ENCODE measurements around the gene PKD1. TPM values are rescaled to one million over a fixed set of nuclear protein-coding genes. Genes with fewer than 3 reads are reported as not detected.

Gene PKD1
- total RNA-seq, 1 experiment from 2014 or later, result 58.9 TPM

DNA sequence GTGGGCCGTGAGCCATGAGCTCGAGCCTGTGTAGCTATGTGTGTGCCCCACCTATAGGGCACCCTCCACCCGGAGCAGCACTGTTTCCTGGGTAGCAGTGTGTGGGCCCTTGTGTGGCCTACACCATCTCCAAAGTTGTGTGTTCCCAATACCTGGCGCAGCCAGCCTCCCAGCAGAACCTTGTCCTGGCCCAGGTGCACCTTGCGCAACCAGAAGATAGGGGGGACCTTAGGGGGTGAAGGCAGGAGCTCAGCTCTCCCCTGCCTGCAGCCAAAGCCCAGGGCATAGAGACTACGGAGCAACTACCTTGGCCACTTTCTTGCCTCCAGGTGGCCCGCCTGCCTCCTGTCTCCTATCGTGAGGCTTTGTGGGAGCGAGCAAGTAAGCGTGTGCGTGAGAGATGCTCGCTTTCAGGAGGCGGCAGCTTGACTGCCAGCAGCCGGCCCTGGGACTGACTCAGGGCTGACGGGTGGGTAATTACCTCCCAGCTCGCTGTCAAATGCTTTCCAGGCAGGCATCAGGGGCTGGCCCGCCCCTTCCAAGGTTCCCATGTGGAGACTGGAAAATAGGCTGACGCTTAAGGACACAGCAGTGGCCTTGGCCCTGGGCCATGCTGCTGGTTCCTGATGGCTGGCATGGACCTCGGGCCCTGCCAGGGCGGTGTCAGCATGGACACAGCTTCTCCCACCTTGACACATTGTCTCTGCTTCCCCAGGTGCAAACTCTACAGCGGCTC lies 38.9 kb upstream of the PKD1 start:
- Histone ChIP-seq H2AFZ (ENCODE audit: low read length) (no peak overlapping the region), H3K4me1 (ENCODE audit: insufficient read depth, low read length) (no peaks in the 10 kb centered on the region), H3K27ac (ENCODE audit: low read length) (no peak overlapping the region), H3K79me2 (ENCODE audit: low read length) (no peaks in the 10 kb centered on the region), H3K9me3 (ENCODE audit: low read length) (no peaks in the 10 kb centered on the region), H3F3A (ENCODE audit: low read length, unreplicated experiment) (no peaks in the 10 kb centered on the region), H4K20me1 (ENCODE audit: low read length) (no peaks in the 10 kb centered on the region), H3K27me3 (ENCODE audit: low read length) (no peaks in the 10 kb centered on the region), H3K9me2 (replicated peaks; ENCODE audit: low read length) (no peaks in the 10 kb centered on the region), H3K36me3 (ENCODE audit: low read depth, low read length) (no peaks in the 10 kb centered on the region), H3K4me2 (ENCODE audit: low read length) (no peak overlapping the region), H3K4me3 (ENCODE audit: low read length) (no peak overlapping the region), H3K9ac (ENCODE audit: low read length) (no peak overlapping the region)
- DNase-seq (no peak), ATAC-seq (no peak)
- CTCF ChIA-PET, result no interaction called here
- no TSS peak for BruUV-seq (replicated peaks)
- POLR2A ChIA-PET (ENCODE audit: unreplicated experiment), result no interaction called here
- TF ChIP-seq, protein P1, sequence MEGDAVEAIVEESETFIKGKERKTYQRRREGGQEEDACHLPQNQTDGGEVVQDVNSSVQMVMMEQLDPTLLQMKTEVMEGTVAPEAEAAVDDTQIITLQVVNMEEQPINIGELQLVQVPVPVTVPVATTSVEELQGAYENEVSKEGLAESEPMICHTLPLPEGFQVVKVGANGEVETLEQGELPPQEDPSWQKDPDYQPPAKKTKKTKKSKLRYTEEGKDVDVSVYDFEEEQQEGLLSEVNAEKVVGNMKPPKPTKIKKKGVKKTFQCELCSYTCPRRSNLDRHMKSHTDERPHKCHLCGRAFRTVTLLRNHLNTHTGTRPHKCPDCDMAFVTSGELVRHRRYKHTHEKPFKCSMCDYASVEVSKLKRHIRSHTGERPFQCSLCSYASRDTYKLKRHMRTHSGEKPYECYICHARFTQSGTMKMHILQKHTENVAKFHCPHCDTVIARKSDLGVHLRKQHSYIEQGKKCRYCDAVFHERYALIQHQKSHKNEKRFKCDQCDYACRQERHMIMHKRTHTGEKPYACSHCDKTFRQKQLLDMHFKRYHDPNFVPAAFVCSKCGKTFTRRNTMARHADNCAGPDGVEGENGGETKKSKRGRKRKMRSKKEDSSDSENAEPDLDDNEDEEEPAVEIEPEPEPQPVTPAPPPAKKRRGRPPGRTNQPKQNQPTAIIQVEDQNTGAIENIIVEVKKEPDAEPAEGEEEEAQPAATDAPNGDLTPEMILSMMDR (conservative IDR thresholded peaks at IDR 0.05; ENCODE audit: low read depth, low read length), result no peak
- no peak for TF ChIP-seq EZH2phosphoT487 (IDR thresholded peaks at IDR 0.05; ENCODE audit: borderline replicate concordance, low read length)
- TF ChIP-seq EZH2 (IDR thresholded peaks at IDR 0.05; ENCODE audit: low read length, unreplicated experiment), result no peak
- intact Hi-C loops (cut with micrococcal nuclease), result no loop called here

DNA sequence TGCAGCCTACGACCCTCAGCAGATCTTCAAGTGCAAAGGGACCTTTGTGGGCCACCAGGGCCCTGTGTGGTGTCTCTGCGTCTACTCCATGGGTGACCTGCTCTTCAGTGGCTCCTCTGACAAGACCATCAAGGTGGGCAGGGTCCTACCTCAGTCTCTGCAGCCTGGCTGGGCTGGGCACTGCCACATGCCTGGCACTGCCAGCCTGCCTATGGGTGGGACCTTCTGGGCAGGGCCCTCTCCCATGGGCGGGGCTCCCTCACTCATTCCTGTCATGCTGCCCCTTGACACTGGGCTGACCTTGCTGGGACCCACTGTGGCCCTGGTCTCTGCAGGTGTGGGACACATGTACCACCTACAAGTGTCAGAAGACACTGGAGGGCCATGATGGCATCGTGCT lies 38.2 kb upstream of the PKD1 start:
- Histone ChIP-seq H4K20me1 (ENCODE audit: low read length) (no peaks in the 10 kb centered on the region), H3K4me2 (ENCODE audit: low read length) (no peak overlapping the region), H3K4me1 (ENCODE audit: insufficient read depth, low read length) (no peaks in the 10 kb centered on the region), H2AFZ (ENCODE audit: low read length) (no peak overlapping the region), H3K9me2 (replicated peaks; ENCODE audit: low read length) (no peaks in the 10 kb centered on the region), H3K9ac (ENCODE audit: low read length) (no peak overlapping the region), H3K27me3 (ENCODE audit: low read length) (no peaks in the 10 kb centered on the region), H3F3A (ENCODE audit: low read length, unreplicated experiment) (no peaks in the 10 kb centered on the region), H3K36me3 (ENCODE audit: low read depth, low read length) (no peaks in the 10 kb centered on the region), H3K79me2 (ENCODE audit: low read length) (no peaks in the 10 kb centered on the region), H3K9me3 (ENCODE audit: low read length) (no peaks in the 10 kb centered on the region), H3K27ac (ENCODE audit: low read length) (no peak overlapping the region), H3K4me3 (ENCODE audit: low read length) (no peak overlapping the region)
- DNase-seq, result no peak
- ChIA-PET POLR2A (ENCODE audit: unreplicated experiment) (no interaction called here), CTCF (no interaction called here)
- intact Hi-C loops (cut with micrococcal nuclease), result no loop called here
- no TSS peak for BruUV-seq (replicated peaks)
- ATAC-seq, result no peak
- TF ChIP-seq EZH2phosphoT487 (IDR thresholded peaks at IDR 0.05; ENCODE audit: borderline replicate concordance, low read length) (no peak), EZH2 (IDR thresholded peaks at IDR 0.05; ENCODE audit: low read length, unreplicated experiment) (no peak)
- TF ChIP-seq, protein P1 (conservative IDR thresholded peaks at IDR 0.05; ENCODE audit: low read depth, low read length), result no peak

DNA sequence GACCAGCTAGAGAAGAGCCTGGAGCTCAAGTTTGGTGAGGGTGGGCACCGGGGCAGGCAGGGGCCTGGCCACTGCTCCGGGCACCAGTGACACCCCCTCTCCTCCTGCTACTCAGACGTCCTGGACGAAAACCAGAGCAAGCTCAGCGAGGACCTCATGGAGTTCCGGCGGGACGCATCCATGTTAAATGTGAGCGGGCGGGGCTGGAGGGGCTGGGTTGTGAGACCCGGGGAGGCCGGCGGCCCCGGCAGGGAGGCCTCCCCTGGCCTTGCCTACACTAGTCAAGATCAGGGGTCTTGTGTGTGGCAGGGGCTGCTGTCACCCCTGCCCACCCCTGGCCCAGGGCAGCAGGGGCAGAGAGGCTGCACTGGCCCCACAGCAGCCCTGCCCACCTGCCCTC lies 37.7 kb upstream of the PKD1 start:
- intact Hi-C loops (cut with micrococcal nuclease), result no loop called here
- no peak overlapping the region for H3K9ac ChIP-seq (ENCODE audit: low read length)
- H3K27ac ChIP-seq (ENCODE audit: low read length), result no peak overlapping the region
- CTCF ChIA-PET, result no interaction called here
- H3K36me3 ChIP-seq (ENCODE audit: low read depth, low read length), result no peaks in the 10 kb centered on the region
- no peaks in the 10 kb centered on the region for H4K20me1 ChIP-seq (ENCODE audit: low read length)
- no peaks in the 10 kb centered on the region for H3K9me3 ChIP-seq (ENCODE audit: low read length)
- DNase-seq (no peak), ATAC-seq (no peak)
- no peak overlapping the region for H2AFZ ChIP-seq (ENCODE audit: low read length)
- no peaks in the 10 kb centered on the region for H3F3A ChIP-seq (ENCODE audit: low read length, unreplicated experiment)
- no peak overlapping the region for H3K4me2 ChIP-seq (ENCODE audit: low read length)
- BruUV-seq (replicated peaks), result no TSS peak
- H3K79me2 ChIP-seq (ENCODE audit: low read length), result no peaks in the 10 kb centered on the region
- H3K9me2 ChIP-seq (replicated peaks; ENCODE audit: low read length), result no peaks in the 10 kb centered on the region
- H3K4me3 ChIP-seq (ENCODE audit: low read length), result no peak overlapping the region
- POLR2A ChIA-PET (ENCODE audit: unreplicated experiment), result no interaction called here
- no peaks in the 10 kb centered on the region for H3K4me1 ChIP-seq (ENCODE audit: insufficient read depth, low read length)
- no peaks in the 10 kb centered on the region for H3K27me3 ChIP-seq (ENCODE audit: low read length)
- TF ChIP-seq EZH2phosphoT487 (IDR thresholded peaks at IDR 0.05; ENCODE audit: borderline replicate concordance, low read length) (no peak), EZH2 (IDR thresholded peaks at IDR 0.05; ENCODE audit: low read length, unreplicated experiment) (no peak)
- TF ChIP-seq, protein P1 (conservative IDR thresholded peaks at IDR 0.05; ENCODE audit: low read depth, low read length), result no peak
